Mesothelial cell of epicardium (in vitro differentiated cells): ENCODE data around the gene PCDHGC3. TPM values are rescaled to one million over a fixed set of nuclear protein-coding genes. Genes with fewer than 3 reads are reported as not detected.

Experiments
- DNase-seq, 2 experiments: peaks; one replicate each; pipeline ENCODE4 v3.0.0; 2021; ENCODE audit warnings: low spot score in 2 of 2; ENCODE audit not compliant: unreplicated experiment in 2 of 2
- H3K27ac Mint-ChIP-seq: 2 replicates; pipeline ENCODE4 v1.8.0; 2021; ENCODE audit warnings: mixed read lengths
- H3K27me3 Mint-ChIP-seq: 2 replicates; pipeline ENCODE4 v1.8.0; 2021; ENCODE audit warnings: low read depth, mixed read lengths
- H3K36me3 Mint-ChIP-seq: 2 replicates; pipeline ENCODE4 v1.8.0; 2021; ENCODE audit warnings: mixed read lengths
- H3K4me1 Mint-ChIP-seq: 2 replicates; pipeline ENCODE4 v1.8.0; 2021; ENCODE audit warnings: mixed read lengths
- H3K4me3 Mint-ChIP-seq: 2 replicates; pipeline ENCODE4 v1.8.0; 2021; ENCODE audit warnings: mild to moderate bottlenecking, moderate library complexity, mixed read lengths
- H3K9me3 Mint-ChIP-seq: 2 replicates; pipeline ENCODE4 v1.8.0; 2021; ENCODE audit warnings: mixed read lengths
- total RNA-seq: library from RNA; stranded (reverse); gene quantifications from 3 replicates; pipeline ENCODE4 v1.2.1, GENCODE V29; 2021
- TF ChIP-seq, protein P1 (sequence below): fragments of 200-600 bp; sonication (generic); IDR thresholded peaks from one replicate; pipeline ENCODE4 v1.5.0; 2021; ENCODE audit warnings: antibody characterized with exemption; ENCODE audit not compliant: unreplicated experiment

Gene PCDHGC3
- total RNA-seq, 1 donor from 2014 or later, result 82.9 TPM

DNA sequence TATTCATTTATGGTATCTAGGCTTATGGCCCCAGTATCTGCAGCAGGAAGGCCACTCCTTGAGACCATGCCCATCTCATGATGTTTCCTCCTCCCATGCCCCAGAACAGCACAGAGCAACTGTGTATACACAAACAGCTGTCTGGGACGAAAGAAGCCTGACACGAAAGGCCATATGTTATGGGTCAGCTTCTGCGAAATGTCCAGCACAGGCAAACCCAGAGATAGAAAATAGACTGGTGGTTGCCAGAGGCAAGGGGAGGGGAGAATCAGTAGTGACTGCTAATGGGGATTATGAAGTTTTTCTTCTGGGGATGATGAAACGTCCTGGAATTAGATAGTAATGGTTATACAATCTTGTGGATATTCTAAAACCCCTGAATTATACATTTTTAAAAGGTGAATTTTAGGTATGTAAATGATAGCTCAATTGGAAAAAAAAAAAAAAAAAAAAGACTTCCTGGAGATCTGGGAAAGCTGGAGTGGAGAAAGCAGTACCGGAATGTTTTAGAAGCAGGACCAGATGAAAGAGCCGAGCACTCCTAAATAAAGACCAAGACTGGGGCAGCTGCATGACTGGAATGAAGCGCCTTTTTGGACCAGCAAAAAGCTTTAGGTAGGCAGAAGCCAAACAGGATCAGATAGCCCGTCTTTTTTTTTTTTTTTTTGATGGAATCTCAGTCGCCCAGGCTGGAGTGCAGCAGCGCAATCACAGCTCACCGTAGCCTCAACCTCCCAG lies 42.3 kb downstream of the PCDHGC3 start:
- no peak overlapping the region for H3K4me3 Mint-ChIP-seq
- H3K27ac Mint-ChIP-seq, result peak overlapping the region; percentile 77
- no peaks in the 10 kb centered on the region for H3K9me3 Mint-ChIP-seq
- peaks cover 46% of the 10 kb centered on the region for H3K4me1 Mint-ChIP-seq
- TF ChIP-seq, protein P1, sequence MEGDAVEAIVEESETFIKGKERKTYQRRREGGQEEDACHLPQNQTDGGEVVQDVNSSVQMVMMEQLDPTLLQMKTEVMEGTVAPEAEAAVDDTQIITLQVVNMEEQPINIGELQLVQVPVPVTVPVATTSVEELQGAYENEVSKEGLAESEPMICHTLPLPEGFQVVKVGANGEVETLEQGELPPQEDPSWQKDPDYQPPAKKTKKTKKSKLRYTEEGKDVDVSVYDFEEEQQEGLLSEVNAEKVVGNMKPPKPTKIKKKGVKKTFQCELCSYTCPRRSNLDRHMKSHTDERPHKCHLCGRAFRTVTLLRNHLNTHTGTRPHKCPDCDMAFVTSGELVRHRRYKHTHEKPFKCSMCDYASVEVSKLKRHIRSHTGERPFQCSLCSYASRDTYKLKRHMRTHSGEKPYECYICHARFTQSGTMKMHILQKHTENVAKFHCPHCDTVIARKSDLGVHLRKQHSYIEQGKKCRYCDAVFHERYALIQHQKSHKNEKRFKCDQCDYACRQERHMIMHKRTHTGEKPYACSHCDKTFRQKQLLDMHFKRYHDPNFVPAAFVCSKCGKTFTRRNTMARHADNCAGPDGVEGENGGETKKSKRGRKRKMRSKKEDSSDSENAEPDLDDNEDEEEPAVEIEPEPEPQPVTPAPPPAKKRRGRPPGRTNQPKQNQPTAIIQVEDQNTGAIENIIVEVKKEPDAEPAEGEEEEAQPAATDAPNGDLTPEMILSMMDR, result no peak
- peaks cover 15% of the 10 kb centered on the region for H3K36me3 Mint-ChIP-seq
- no peaks in the 10 kb centered on the region for H3K27me3 Mint-ChIP-seq
- DNase-seq, result no peak

DNA sequence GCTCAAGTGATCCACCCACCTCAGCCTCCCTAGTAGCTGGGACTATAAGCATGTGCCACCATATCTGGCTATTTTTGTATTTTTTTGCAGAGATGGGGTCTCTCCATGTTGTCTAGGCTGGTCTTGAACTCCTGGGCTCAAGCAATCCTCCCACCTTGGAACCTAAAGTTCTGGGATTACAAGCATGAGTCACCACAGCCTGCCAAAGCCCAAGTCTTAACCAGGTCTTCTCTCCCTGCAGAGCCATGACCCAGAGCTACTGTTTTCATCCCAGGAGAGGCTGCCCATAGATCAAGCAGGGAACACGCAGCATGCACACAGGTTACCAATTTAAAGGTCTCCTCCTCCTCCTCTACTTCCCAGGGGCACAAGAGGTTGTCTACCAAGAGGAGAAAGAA lies 42.9 kb downstream of the PCDHGC3 start:
- Mint-ChIP-seq H3K27ac (no peak overlapping the region), H3K4me3 (no peak overlapping the region), H3K36me3 (peaks cover 15% of the 10 kb centered on the region), H3K27me3 (no peaks in the 10 kb centered on the region), H3K9me3 (no peaks in the 10 kb centered on the region), H3K4me1 (peaks cover 44% of the 10 kb centered on the region)
- no peak for DNase-seq
- TF ChIP-seq, protein P1, result no peak

DNA sequence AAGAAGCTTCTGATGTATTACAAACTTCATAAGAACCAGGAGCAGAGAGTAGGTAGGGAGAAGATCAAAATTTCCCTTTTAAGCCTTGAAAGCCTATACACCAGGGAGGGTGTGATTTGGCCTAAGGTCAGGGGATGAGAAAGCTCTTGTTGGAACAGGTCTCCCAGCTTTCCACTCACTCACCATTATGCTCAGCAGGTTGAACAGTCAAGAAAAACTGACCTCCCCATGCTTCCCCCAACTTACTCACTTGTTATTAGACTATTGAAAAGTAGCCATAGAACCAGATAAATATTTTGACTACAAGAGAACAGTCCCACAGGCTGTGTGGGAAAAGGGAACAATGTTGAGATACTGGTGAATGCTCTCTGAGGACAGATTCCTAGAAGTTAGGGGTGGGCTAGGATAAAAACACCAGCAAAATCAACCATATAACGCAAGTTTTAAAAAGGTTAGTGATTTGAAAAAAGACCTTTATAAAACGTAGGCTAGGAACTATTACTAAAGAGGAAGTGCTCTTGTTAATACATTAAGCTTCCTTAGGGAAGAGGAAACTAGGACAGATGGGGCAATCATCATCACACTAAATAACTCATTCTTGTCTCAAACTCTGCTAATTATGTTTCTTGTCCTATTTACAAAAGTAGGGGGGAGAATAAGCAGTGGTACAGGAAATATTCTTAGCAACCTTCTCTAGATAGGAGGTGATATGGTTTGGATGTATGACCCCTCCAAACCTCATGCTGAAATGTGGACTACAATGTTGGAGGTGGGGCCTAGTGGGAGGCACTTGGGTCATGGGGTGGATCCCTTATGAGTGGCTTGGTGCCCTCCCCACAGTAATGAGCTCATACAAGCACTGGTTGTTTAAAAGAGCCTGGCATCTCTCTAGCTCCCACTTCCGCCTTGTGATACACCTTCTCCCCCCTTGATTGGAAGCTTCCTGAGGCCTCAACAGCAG lies 44.1 kb downstream of the PCDHGC3 start:
- Mint-ChIP-seq H3K9me3 (no peaks in the 10 kb centered on the region), H3K27me3 (no peaks in the 10 kb centered on the region), H3K27ac (peak overlapping the region; percentile 47), H3K4me3 (no peak overlapping the region), H3K4me1 (peaks cover 41% of the 10 kb centered on the region), H3K36me3 (peaks cover 15% of the 10 kb centered on the region)
- TF ChIP-seq, protein P1, result no peak
- no peak for DNase-seq

DNA sequence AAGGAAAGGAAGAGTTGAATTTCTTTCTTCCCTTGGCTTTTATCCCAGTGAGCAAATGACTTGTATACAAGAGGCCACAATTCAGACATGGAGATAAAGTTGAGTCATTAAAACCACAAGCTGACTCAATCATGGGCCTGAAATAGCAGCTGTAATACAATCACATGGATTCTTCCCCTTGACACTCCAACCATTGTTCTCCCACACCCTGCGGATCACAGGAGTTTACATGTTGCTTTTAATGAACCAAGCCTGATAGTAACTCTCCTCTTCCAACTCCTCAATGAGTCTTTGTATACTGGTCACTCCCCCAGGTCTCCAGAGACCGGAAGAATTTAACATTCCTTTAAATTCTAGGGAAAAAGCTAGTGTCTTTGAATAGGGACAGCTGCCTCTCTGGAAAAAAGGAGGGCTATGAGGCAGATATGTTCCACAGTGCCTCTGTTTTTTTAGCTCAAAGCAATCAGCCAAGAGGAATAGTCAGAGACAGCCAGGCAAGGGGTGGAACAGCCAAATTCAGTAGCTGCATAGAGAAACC lies 45.5 kb downstream of the PCDHGC3 start:
- DNase-seq, result no peak
- no peaks in the 10 kb centered on the region for H3K27me3 Mint-ChIP-seq
- TF ChIP-seq, protein P1, result no peak
- H3K4me3 Mint-ChIP-seq, result no peak overlapping the region
- H3K9me3 Mint-ChIP-seq, result no peaks in the 10 kb centered on the region
- peaks cover 46% of the 10 kb centered on the region for H3K4me1 Mint-ChIP-seq
- peaks cover 15% of the 10 kb centered on the region for H3K36me3 Mint-ChIP-seq
- H3K27ac Mint-ChIP-seq, result peak overlapping the region; percentile 88

DNA sequence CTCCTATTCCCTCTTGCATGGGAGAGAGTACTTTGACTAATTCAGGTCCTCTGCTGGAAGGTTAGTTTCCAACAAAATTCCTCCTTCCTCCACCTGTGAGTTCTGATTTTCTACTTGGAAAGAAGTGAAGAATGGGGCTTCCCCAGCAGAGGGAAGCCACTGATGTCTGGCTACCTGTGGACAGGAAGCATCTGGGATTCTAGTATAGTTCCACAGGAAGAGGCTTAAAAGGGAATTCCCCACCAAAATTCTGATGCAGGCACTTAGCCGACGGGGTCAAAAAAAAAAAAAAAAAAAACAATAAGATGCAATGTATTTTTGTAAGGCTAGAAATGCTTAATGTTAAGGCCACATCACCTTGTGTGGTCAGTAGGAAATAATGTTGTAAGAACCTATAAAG lies 46.5 kb downstream of the PCDHGC3 start:
- Mint-ChIP-seq H3K36me3 (peaks cover 17% of the 10 kb centered on the region), H3K4me1 (peaks cover 42% of the 10 kb centered on the region), H3K9me3 (no peaks in the 10 kb centered on the region), H3K4me3 (no peak overlapping the region), H3K27me3 (no peaks in the 10 kb centered on the region), H3K27ac (peak overlapping the region; percentile 88)
- TF ChIP-seq, protein P1, result no peak
- no peak for DNase-seq
